ENCODE results near the gene SYPL1. TPM values are rescaled to one million over a fixed set of nuclear protein-coding genes. Genes with fewer than 3 reads are reported as not detected.

Gene SYPL1
- total RNA-seq, 1 experiment from 2014 or later: 98.3 TPM

DNA sequence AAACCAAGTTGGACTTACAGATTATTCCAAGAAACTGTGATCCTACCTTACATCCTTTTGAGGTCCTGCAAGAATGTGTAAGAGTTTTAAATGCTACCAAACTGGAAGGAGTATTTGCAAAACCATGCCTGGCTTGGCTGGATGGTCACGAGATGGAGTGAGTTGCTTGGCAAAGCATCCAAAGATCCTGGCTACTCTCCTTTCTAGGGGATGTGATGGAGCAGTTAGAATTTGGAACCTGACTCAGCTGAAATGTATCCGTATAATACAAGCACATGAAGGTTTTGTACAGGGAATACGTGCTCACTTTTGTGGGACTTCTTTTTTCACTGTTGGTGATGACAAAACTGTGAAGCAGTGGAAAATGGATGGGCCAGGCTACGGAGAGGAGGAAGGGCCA, 13.3 kb upstream of the SYPL1 start:
- intact Hi-C loops (cut with micrococcal nuclease; ENCODE audit: unreplicated experiment) (no loop called here), in situ Hi-C loops (cut with HindIII; ENCODE audit: low pct_unique_long_range_greater_than_20kb, low sequenced_read_pairs) (no loop called here)
- Histone ChIP-seq H3K27ac (ENCODE audit: low read length) (no peak overlapping the region), H3K27me3 (ENCODE audit: control insufficient read depth, insufficient read depth, low read length) (no peaks in the 10 kb centered on the region), H3K9me3 (ENCODE audit: control insufficient read depth, insufficient read depth, low read depth, low read length) (no peaks in the 10 kb centered on the region), H3K4me1 (ENCODE audit: control insufficient read depth, insufficient read depth, low read length) (0 out of 2 replicates have a peak, but pooled peaks cover 2% of the 10 kb centered on the region), H3K36me3 (ENCODE audit: control insufficient read depth, insufficient read depth, low read length) (no peaks in the 10 kb centered on the region), H3K4me3 (ENCODE audit: low read depth in 2 of 2, low read length in 2 of 2) (no peak overlapping the region)
- no TSS peak for BruUV-seq (replicated peaks)
- POLR2A ChIA-PET: no interaction called here
- CTCF ChIA-PET: no interaction called here
- DNase-seq (ENCODE audit: low read depth, low spot score): no peak
- no peak for TF ChIP-seq TCF7L2 (IDR thresholded peaks at IDR 0.05; ENCODE audit: low read depth, low read length)
- TF ChIP-seq, protein P1, sequence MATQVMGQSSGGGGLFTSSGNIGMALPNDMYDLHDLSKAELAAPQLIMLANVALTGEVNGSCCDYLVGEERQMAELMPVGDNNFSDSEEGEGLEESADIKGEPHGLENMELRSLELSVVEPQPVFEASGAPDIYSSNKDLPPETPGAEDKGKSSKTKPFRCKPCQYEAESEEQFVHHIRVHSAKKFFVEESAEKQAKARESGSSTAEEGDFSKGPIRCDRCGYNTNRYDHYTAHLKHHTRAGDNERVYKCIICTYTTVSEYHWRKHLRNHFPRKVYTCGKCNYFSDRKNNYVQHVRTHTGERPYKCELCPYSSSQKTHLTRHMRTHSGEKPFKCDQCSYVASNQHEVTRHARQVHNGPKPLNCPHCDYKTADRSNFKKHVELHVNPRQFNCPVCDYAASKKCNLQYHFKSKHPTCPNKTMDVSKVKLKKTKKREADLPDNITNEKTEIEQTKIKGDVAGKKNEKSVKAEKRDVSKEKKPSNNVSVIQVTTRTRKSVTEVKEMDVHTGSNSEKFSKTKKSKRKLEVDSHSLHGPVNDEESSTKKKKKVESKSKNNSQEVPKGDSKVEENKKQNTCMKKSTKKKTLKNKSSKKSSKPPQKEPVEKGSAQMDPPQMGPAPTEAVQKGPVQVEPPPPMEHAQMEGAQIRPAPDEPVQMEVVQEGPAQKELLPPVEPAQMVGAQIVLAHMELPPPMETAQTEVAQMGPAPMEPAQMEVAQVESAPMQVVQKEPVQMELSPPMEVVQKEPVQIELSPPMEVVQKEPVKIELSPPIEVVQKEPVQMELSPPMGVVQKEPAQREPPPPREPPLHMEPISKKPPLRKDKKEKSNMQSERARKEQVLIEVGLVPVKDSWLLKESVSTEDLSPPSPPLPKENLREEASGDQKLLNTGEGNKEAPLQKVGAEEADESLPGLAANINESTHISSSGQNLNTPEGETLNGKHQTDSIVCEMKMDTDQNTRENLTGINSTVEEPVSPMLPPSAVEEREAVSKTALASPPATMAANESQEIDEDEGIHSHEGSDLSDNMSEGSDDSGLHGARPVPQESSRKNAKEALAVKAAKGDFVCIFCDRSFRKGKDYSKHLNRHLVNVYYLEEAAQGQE (IDR thresholded peaks at IDR 0.05; ENCODE audit: insufficient read depth in 1 of 2, low read depth in 2 of 2, low read length in 1 of 2): no peak
- TF ChIP-seq, protein P2, sequence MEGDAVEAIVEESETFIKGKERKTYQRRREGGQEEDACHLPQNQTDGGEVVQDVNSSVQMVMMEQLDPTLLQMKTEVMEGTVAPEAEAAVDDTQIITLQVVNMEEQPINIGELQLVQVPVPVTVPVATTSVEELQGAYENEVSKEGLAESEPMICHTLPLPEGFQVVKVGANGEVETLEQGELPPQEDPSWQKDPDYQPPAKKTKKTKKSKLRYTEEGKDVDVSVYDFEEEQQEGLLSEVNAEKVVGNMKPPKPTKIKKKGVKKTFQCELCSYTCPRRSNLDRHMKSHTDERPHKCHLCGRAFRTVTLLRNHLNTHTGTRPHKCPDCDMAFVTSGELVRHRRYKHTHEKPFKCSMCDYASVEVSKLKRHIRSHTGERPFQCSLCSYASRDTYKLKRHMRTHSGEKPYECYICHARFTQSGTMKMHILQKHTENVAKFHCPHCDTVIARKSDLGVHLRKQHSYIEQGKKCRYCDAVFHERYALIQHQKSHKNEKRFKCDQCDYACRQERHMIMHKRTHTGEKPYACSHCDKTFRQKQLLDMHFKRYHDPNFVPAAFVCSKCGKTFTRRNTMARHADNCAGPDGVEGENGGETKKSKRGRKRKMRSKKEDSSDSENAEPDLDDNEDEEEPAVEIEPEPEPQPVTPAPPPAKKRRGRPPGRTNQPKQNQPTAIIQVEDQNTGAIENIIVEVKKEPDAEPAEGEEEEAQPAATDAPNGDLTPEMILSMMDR (IDR thresholded peaks at IDR 0.05): no peak
- ATAC-seq: no peak

DNA sequence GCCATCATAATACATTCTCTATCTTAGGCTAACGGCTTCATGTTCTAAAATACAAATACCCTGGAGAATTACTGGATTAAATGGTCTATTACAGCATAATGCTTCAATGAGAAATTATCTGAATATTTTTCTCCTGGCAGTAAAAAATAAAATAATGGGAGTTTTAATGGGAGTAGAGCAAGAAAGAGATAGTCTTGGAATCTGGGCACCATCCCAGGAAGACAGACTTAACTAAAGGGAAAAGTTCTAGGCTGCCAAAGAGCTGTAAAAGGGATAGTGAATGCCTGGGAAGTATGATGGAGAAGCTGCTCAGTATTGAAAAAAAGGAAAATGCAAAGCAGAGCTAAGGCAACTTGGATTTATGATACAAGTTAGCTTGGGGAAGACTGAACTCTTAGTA, 12.1 kb upstream of the SYPL1 start:
- Histone ChIP-seq H3K4me1 (ENCODE audit: control insufficient read depth, insufficient read depth, low read length) (0 out of 2 replicates have a peak, but pooled peaks cover 2% of the 10 kb centered on the region), H3K27me3 (ENCODE audit: control insufficient read depth, insufficient read depth, low read length) (no peaks in the 10 kb centered on the region), H3K9me3 (ENCODE audit: control insufficient read depth, insufficient read depth, low read depth, low read length) (no peaks in the 10 kb centered on the region), H3K36me3 (ENCODE audit: control insufficient read depth, insufficient read depth, low read length) (no peaks in the 10 kb centered on the region), H3K4me3 (ENCODE audit: low read depth in 2 of 2, low read length in 2 of 2) (no peak overlapping the region), H3K27ac (ENCODE audit: low read length) (no peak overlapping the region)
- POLR2A ChIA-PET: no interaction called here
- no peak for ATAC-seq
- TF ChIP-seq, protein P1 (IDR thresholded peaks at IDR 0.05; ENCODE audit: insufficient read depth in 1 of 2, low read depth in 2 of 2, low read length in 1 of 2): no peak
- intact Hi-C loops (cut with micrococcal nuclease; ENCODE audit: unreplicated experiment): no loop called here
- CTCF ChIA-PET: no interaction called here
- in situ Hi-C loops (cut with HindIII; ENCODE audit: low pct_unique_long_range_greater_than_20kb, low sequenced_read_pairs): no loop called here
- no peak for DNase-seq (ENCODE audit: low read depth, low spot score)
- BruUV-seq (replicated peaks): no TSS peak

DNA sequence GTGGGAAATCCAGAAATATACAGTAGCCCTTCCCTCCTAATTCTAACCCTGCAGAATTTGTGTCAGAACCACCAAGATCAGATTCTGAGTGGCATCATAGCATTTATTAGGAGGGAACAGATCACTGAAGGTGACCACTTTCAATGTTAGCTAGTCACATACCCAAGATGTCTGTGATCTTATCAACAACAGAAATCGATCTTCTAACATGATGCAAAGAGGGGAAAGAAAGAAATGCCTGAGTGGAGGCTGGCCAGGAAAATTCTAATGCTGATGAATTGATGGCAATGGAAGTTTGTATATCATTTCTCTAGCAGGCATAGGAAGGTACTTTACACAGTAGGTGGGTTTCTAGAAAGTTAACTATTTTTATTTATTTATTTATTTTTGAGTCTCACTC, 10.6 kb upstream of the SYPL1 start:
- in situ Hi-C loops (cut with HindIII; ENCODE audit: low pct_unique_long_range_greater_than_20kb, low sequenced_read_pairs) (no loop called here), intact Hi-C loops (cut with micrococcal nuclease; ENCODE audit: unreplicated experiment) (no loop called here)
- ChIA-PET POLR2A (no interaction called here), CTCF (no interaction called here)
- no peak for TF ChIP-seq TCF7L2 (IDR thresholded peaks at IDR 0.05; ENCODE audit: low read depth, low read length)
- TF ChIP-seq SIN3A (IDR thresholded peaks at IDR 0.05; ENCODE audit: borderline replicate concordance, insufficient read depth, low read depth, low read length): no peak
- TF ChIP-seq, protein P2 (IDR thresholded peaks at IDR 0.05): no peak
- TF ChIP-seq, protein P1 (IDR thresholded peaks at IDR 0.05; ENCODE audit: insufficient read depth in 1 of 2, low read depth in 2 of 2, low read length in 1 of 2): no peak
- no peak for TF ChIP-seq POLR2AphosphoS5 (IDR thresholded peaks at IDR 0.05; ENCODE audit: low read depth, low read length)
- ATAC-seq (no peak), DNase-seq (ENCODE audit: low read depth, low spot score) (no peak)
- Histone ChIP-seq H3K27ac (ENCODE audit: low read length) (no peak overlapping the region), H3K27me3 (ENCODE audit: control insufficient read depth, insufficient read depth, low read length) (no peaks in the 10 kb centered on the region), H3K36me3 (ENCODE audit: control insufficient read depth, insufficient read depth, low read length) (no peaks in the 10 kb centered on the region), H3K4me3 (ENCODE audit: low read depth in 2 of 2, low read length in 2 of 2) (no peak overlapping the region), H3K4me1 (ENCODE audit: control insufficient read depth, insufficient read depth, low read length) (0 out of 2 replicates have a peak, but pooled peaks cover 2% of the 10 kb centered on the region), H3K9me3 (ENCODE audit: control insufficient read depth, insufficient read depth, low read depth, low read length) (no peaks in the 10 kb centered on the region)
- BruUV-seq (replicated peaks): no TSS peak

Data from Panc1 (cell line).